Activated T-cell treated with anti-CD3 and anti-CD28 coated beads, Interleukin-2, amount 50 U/mL, for 72 hours (primary cell): Measurements from ENCODE around the gene CETN2. TPM values are rescaled to one million over a fixed set of nuclear protein-coding genes. Genes with fewer than 3 reads are reported as not detected.

Experiments used
- total RNA-seq, 2 donors: library from RNA; stranded (reverse); gene quantifications; one replicate each; pipeline ENCODE4 v1.2.3, GENCODE V29; 2022

The CETN2 gene
- total RNA-seq, 2 donors from 2014 or later: 4.6 to 6.2 TPM

Other genes with a start within 250 kb of the CETN2 start
- gene GABRQ, start 192.9 kb downstream of the CETN2 start, total RNA-seq: under 1 TPM; 0.05 to 0.14 TPM
- gene MAGEA3, start 132.0 kb downstream of the CETN2 start, total RNA-seq: not detected
- not detected for gene CSAG2, start 121.5 kb downstream of the CETN2 start, total RNA-seq
- not detected for gene MAGEA2B, start 116.1 kb downstream of the CETN2 start, total RNA-seq
- gene CSAG1, start 97.0 kb downstream of the CETN2 start, total RNA-seq: not detected
- not detected for gene MAGEA12, start 97.0 kb downstream of the CETN2 start, total RNA-seq
- gene MAGEA2, start 76.9 kb downstream of the CETN2 start, total RNA-seq: not detected
- gene CSAG3, start 71.5 kb downstream of the CETN2 start, total RNA-seq: 1 to 10 TPM; 1.3 to 5.3 TPM
- gene MAGEA6, start 61.1 kb downstream of the CETN2 start, total RNA-seq: not detected
- 10 to 100 TPM; 10.8 to 13.9 TPM for gene NSDHL, start 306 bp upstream of the CETN2 start, total RNA-seq
- gene ZNF185, start 67.3 kb upstream of the CETN2 start, total RNA-seq: 1 to 10 TPM; 3.8 to 5.2 TPM
- gene PNMA5, start 163.4 kb upstream of the CETN2 start, total RNA-seq: under 1 TPM in 1 of 2 donors, not detected in 1; 0.16 TPM
- gene PNMA3, start 225.7 kb upstream of the CETN2 start, total RNA-seq: 1 to 10 TPM; 1.3 to 2.2 TPM
- gene PNMA6A, start 241.7 kb upstream of the CETN2 start, total RNA-seq: under 1 TPM; 0.49 to 0.60 TPM